Effector memory CD4-positive, alpha-beta T cell (primary cell): ENCODE data around the gene GGACT.

ENCODE experiments used
- DNase-seq, 3 donors: peaks; one replicate each; pipeline ENCODE4 v3.0.0-alpha.2; 2020
- H3K27ac ChIP-seq: 2 replicates; pipeline ENCODE4 v1.7.0; 2013; ENCODE audit warnings: mild to moderate bottlenecking, low read length, moderate library complexity; ENCODE audit not compliant: insufficient read depth, poor library complexity, severe bottlenecking
- H3K27me3 ChIP-seq: replicated peaks from 2 replicates; pipeline ENCODE4 v1.7.0; 2013; ENCODE audit warnings: mild to moderate bottlenecking, low read length; ENCODE audit not compliant: insufficient read depth, control insufficient read depth, poor library complexity, severe bottlenecking
- H3K36me3 ChIP-seq: 2 replicates; pipeline ENCODE4 v1.7.0; 2013; ENCODE audit warnings: mild to moderate bottlenecking, low read length, moderate library complexity; ENCODE audit not compliant: control insufficient read depth, insufficient read depth
- H3K4me1 ChIP-seq: 2 replicates; pipeline ENCODE4 v1.7.0; 2013; ENCODE audit warnings: low read length, mild to moderate bottlenecking; ENCODE audit not compliant: control insufficient read depth, insufficient read depth, poor library complexity, severe bottlenecking
- H3K4me3 ChIP-seq: 2 replicates; pipeline ENCODE4 v1.7.0; 2013; ENCODE audit warnings: low read length, low read depth, mild to moderate bottlenecking; ENCODE audit not compliant: insufficient read depth, poor library complexity, severe bottlenecking
- H3K9me3 ChIP-seq: 2 replicates; pipeline ENCODE4 v1.7.0; 2013; ENCODE audit warnings: mild to moderate bottlenecking, low read length, moderate library complexity; ENCODE audit not compliant: control insufficient read depth

GGACT gene

GRCh38 chr13:100543872-100544602, 44.6 kb downstream of the GGACT start:
- Histone ChIP-seq H3K9me3 (no peaks in the 10 kb centered on the region), H3K4me3 (no peak overlapping the region), H3K27ac (no peak overlapping the region), H3K36me3 (no peaks in the 10 kb centered on the region), H3K27me3 (no peaks in the 10 kb centered on the region), H3K4me1 (no peaks in the 10 kb centered on the region)
- no peak for DNase-seq

- Histone ChIP-seq H3K4me3 (no peak overlapping the region), H3K36me3 (no peaks in the 10 kb centered on the region), H3K27ac (no peak overlapping the region), H3K4me1 (peaks cover 3% of the 10 kb centered on the region), H3K27me3 (no peaks in the 10 kb centered on the region), H3K9me3 (no peaks in the 10 kb centered on the region)
- DNase-seq: no peak
These were observed 45.8 kb downstream of the GGACT start for GRCh38 chr13:100542826-100543156.

- Histone ChIP-seq H3K4me1 (peaks cover 9% of the 10 kb centered on the region), H3K27me3 (no peaks in the 10 kb centered on the region), H3K4me3 (no peak overlapping the region), H3K36me3 (no peaks in the 10 kb centered on the region), H3K27ac (no peak overlapping the region), H3K9me3 (no peaks in the 10 kb centered on the region)
- DNase-seq: no peak
These were observed 46.4 kb downstream of the GGACT start for GRCh38 chr13:100541897-100542825.

DNA sequence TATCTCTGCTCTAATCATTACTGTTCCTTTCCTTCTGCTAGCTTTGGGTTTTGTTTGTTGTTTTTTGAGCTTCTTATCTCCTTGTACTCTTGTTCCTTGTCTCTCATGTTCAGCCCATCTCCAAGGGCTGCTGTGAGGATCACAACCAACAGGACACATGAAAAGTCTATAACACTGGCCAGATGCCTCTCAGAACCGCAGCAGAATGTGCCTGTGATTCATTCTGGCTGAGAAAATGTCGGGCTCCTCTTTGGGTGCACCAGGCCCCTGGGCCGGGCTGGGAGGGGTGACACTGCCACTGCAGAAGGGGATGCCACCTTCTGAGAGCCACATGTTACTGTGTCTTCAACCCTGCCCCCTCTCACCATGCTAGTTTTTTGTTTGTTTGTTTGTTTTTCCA, 48.0 kb downstream of the GGACT start:
- Histone ChIP-seq H3K27ac (no peak overlapping the region), H3K9me3 (no peaks in the 10 kb centered on the region), H3K4me3 (no peak overlapping the region), H3K4me1 (peaks cover 9% of the 10 kb centered on the region), H3K27me3 (no peaks in the 10 kb centered on the region), H3K36me3 (no peaks in the 10 kb centered on the region)
- DNase-seq: no peak

DNA sequence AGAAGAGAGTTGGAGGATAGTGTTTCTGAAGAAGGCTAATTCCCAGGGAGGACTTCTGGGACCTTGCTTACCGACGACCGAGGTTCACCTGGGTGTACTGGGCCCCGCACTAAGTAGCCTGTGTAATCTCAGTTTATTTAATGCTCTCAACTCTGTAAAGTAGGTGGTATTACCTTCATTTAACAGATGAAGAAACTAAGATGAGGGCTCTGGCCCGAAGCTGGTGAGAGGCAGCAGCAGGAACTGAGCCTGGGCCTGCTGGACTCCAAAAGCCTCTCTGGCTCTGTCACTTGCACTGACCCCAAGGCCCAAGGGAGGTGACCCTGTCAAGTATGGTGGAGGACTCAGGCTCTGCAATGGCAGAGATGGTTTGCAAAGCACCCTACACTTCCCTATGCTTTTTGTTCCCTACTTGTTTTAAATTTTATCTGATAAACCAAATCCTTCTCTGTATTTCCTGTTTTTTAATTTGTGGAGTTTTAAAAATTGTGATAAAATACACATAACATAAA, 50.6 kb downstream of the GGACT start:
- no peak overlapping the region for H3K27ac ChIP-seq
- H3K36me3 ChIP-seq: no peaks in the 10 kb centered on the region
- peaks cover 9% of the 10 kb centered on the region for H3K4me1 ChIP-seq
- no peaks in the 10 kb centered on the region for H3K9me3 ChIP-seq
- no peaks in the 10 kb centered on the region for H3K27me3 ChIP-seq
- no peak overlapping the region for H3K4me3 ChIP-seq
- no peak for DNase-seq

GRCh38 chr13:100537486-100537885, 51.1 kb downstream of the GGACT start:
- H3K4me3 ChIP-seq: no peak overlapping the region
- no peaks in the 10 kb centered on the region for H3K36me3 ChIP-seq
- no peak for DNase-seq
- H3K9me3 ChIP-seq: no peaks in the 10 kb centered on the region
- H3K27ac ChIP-seq: no peak overlapping the region
- no peaks in the 10 kb centered on the region for H3K27me3 ChIP-seq
- peaks cover 9% of the 10 kb centered on the region for H3K4me1 ChIP-seq

DNA sequence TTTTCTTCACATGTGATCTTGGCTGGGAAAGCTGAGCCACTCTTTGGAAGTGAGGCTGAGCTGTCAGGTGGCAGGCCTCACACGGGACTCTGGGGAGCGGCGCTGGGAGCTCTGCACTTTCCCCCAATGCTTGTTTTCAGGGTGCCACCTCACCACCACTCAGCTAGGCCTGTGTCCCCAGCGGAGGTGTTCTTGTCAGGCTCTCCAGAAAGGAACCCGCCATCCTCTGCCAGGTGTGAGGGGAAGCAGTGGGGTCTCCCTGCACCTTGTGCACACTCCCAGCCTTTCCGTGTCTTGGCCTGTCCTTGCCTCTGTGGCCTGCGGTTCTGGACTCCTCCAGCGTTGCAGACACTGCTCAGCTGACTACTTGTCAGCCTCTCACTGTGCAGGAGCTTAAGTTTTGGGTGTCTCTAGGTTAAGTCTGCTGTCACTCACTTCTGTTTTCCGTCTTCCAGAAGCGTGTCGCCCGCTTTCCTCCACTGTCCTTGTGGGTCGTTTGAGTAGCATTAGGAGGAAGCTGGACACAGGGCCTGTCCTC, 51.9 kb downstream of the GGACT start:
- DNase-seq: no peak
- H3K36me3 ChIP-seq: no peaks in the 10 kb centered on the region
- H3K4me1 ChIP-seq: peaks cover 9% of the 10 kb centered on the region
- H3K27me3 ChIP-seq: no peaks in the 10 kb centered on the region
- H3K27ac ChIP-seq: no peak overlapping the region
- no peaks in the 10 kb centered on the region for H3K9me3 ChIP-seq
- no peak overlapping the region for H3K4me3 ChIP-seq

DNA sequence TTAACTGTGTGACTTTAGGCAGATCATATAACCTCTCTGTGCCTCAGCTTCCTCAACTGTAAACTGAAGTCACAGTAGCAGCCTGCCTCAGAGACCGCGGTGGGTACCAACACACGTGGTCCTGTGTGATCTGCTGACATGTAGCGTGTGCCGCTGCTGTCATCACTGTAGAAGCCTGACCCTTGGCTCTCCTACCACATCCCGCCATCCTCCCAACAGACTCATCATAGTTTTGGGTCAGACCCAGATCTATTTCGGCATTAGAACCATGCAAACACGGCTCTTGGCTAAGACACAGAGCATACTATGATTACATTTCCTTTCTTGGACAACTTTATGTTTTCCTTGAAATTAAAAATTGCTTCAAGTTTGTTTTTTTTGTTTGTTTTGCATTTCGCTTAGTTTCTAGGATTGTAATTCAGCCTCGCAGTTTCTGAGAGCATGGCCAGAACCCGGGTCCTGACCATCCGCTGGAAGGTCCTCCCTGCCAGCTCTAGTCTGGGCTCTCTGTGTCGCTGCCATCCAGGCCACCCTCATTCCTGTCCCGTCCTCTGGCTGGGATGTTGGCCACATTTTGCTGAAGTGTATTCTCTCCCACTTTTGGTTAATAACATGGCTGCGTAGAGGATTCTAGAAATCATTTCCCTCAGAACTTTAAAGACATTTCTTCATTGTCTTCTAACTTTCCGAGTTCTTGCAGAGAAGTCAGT, 53.0 kb downstream of the GGACT start:
- H3K9me3 ChIP-seq: no peaks in the 10 kb centered on the region
- H3K36me3 ChIP-seq: no peaks in the 10 kb centered on the region
- H3K27me3 ChIP-seq: no peaks in the 10 kb centered on the region
- peaks cover 9% of the 10 kb centered on the region for H3K4me1 ChIP-seq
- no peak overlapping the region for H3K4me3 ChIP-seq
- H3K27ac ChIP-seq: no peak overlapping the region
- no peak for DNase-seq

DNA sequence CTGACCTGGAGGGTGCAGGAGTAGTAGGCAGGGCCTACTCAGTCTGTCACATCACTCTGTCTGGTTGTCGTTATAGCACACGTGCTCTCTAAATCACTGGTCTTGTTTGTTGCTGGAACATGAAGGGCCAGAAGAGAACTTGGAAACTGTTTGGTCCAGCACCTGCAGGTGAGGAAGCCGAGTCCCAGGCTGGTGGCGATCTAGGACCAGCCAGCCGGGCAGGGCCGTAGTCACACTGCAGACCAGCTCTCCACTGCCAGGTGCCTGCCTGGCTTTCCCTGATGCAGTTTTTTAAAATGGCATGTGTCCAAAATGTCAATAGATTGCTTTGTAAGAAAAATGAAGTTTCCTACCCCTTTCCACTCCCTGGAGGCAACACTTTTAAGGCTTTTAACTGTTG, 53.7 kb downstream of the GGACT start:
- H3K4me3 ChIP-seq: no peak overlapping the region
- no peaks in the 10 kb centered on the region for H3K9me3 ChIP-seq
- no peak for DNase-seq
- H3K27me3 ChIP-seq: no peaks in the 10 kb centered on the region
- H3K4me1 ChIP-seq: peaks cover 9% of the 10 kb centered on the region
- no peaks in the 10 kb centered on the region for H3K36me3 ChIP-seq
- no peak overlapping the region for H3K27ac ChIP-seq
